ENCODE data around the gene MIEN1. TPM values are rescaled to one million over a fixed set of nuclear protein-coding genes. Genes with fewer than 3 reads are reported as not detected.
"Not testable (repeated sequence)": the region's sequence is repeated elsewhere in the genome, so short reads cannot be mapped to it uniquely, and the experiment has no call there.

Gene MIEN1
- total RNA-seq, 5 donors from 2014 or later (not counting 1 experiment from before 2014, with no cell fraction given), result 30.8 to 36.9 (median 32.1) TPM

- not testable (repeated sequence) for H3K27me3 ChIP-seq (replicated peaks in 1 of 2; ENCODE audit: control insufficient read depth in 2 of 2, extremely low read depth in 1 of 2, insufficient read depth in 2 of 2, low read length in 1 of 2); H3K4me3 Mint-ChIP-seq; H3K9me3 Mint-ChIP-seq; H3K9me3 ChIP-seq; DNase-seq; ATAC-seq (replicated peaks in 1 of 4); H3K4me3 ChIP-seq (ENCODE audit: control insufficient read depth in 1 of 2, extremely low read depth in 1 of 2, low read length in 1 of 2); H3K27me3 Mint-ChIP-seq; H3K27ac ChIP-seq (ENCODE audit: low read length)
- H3K36me3 ChIP-seq (ENCODE audit: control insufficient read depth in 2 of 2, extremely low read depth in 1 of 2, insufficient read depth in 1 of 2, low read length in 1 of 2), result peaks cover 11 to 74% of the 10 kb centered on the region in 2 donors
- CTCF ChIA-PET, result interaction anchor here in 1 of 2 donors (0.6 kb wide), 1 partner anchor 12 kb away, joined by 3 read pairs; no protein-coding TSS in a partner anchor
- WGBS (ENCODE audit: insufficient coverage), result no CpG with 5 or more reads among the region's 3 CpGs
- H3K36me3 Mint-ChIP-seq, result peaks cover 60% of the 10 kb centered on the region
- H3K27ac Mint-ChIP-seq, result peak overlapping the region in 1 of 2 donors; percentile 41
- peaks cover 53 to 79% (median 77%) of the 10 kb centered on the region in 3 donors for H3K4me1 Mint-ChIP-seq
- H3K4me1 ChIP-seq (ENCODE audit: control insufficient read depth in 1 of 2, extremely low read depth in 1 of 2, insufficient read depth in 2 of 2, low read length in 2 of 2), result peaks cover 11 to 73% of the 10 kb centered on the region in 2 experiments
- POLR2A ChIA-PET, result interaction anchor here in 1 of 2 donors (0.6 kb wide), 1 partner anchor 299 kb away, joined by 3 read pairs; the partner anchor contains the start of gene THRA
Observed at GRCh38 chr17:39764171-39764570, 33.8 kb upstream of the MIEN1 start.

DNA sequence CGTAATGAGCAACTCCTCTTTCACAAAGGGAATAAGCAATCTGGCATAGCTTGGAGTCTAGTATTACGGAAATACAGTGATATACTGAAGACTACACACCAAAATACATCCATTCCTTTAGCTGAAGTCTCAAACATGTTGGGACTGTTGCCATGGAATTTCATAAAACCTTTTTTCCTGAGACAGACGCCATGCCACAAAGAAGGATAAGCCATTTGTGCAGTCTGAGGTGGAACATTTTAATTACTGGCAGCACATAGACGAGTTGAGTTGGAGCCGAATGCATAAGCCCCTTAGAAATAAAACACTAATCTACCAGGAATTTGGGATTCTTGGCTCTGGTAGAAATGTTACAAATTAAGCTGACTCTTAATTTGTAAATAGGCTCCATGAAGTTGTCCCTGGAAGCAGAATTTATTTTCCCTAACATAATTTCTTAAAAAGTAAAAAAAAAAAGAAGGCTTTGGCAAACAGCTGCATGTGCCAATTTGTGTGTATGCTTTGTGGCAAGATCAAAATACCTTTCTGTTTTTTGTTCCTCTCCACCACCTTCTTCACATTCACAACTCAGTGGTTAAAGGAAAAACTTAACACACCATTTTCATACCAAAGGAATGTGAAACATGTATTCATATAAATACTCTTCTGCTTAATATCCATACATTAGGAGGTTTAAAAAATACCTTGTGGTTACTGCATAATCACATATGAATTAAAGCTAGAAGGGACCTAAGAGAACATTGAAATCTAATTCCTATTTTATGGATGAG is 32.9 kb upstream of the MIEN1 start:
- H3K4me1 Mint-ChIP-seq, result peaks cover 53 to 79% (median 77%) of the 10 kb centered on the region in 3 donors
- peak overlapping the region; percentile 41 to 79 for H3K27ac Mint-ChIP-seq
- H3K9me3 Mint-ChIP-seq, result no peaks in the 10 kb centered on the region
- no peaks in the 10 kb centered on the region for H3K27me3 Mint-ChIP-seq
- Histone ChIP-seq H3K27me3 (replicated peaks in 1 of 2; ENCODE audit: control insufficient read depth in 2 of 2, extremely low read depth in 1 of 2, insufficient read depth in 2 of 2, low read length in 1 of 2) (no peaks in the 10 kb centered on the region), H3K36me3 (ENCODE audit: control insufficient read depth in 2 of 2, extremely low read depth in 1 of 2, insufficient read depth in 1 of 2, low read length in 1 of 2) (peaks cover 11 to 66% of the 10 kb centered on the region in 2 donors), H3K4me3 (ENCODE audit: control insufficient read depth in 1 of 2, extremely low read depth in 1 of 2, low read length in 1 of 2) (no peak overlapping the region), H3K9me3 (no peaks in the 10 kb centered on the region), H3K27ac (ENCODE audit: low read length) (no peak overlapping the region), H3K4me1 (ENCODE audit: control insufficient read depth in 1 of 2, extremely low read depth in 1 of 2, insufficient read depth in 2 of 2, low read length in 2 of 2) (peaks cover 6 to 74% of the 10 kb centered on the region in 2 experiments)
- H3K4me3 Mint-ChIP-seq, result no peak overlapping the region
- peaks cover 57% of the 10 kb centered on the region for H3K36me3 Mint-ChIP-seq
- DNase-seq (no peak), ATAC-seq (replicated peaks in 1 of 4) (no peak)
- 80% methylated on average over 1 of the region's 5 CpGs for WGBS (ENCODE audit: insufficient coverage)
- POLR2A ChIA-PET, result no interaction called here
- CTCF ChIA-PET, result interaction anchor here in 1 of 2 donors (0.6 kb wide), 1 partner anchor 11 kb away, joined by 3 read pairs; no protein-coding TSS in a partner anchor

GRCh38 chr17:39761861-39762496 is 31.6 kb upstream of the MIEN1 start:
- ChIA-PET CTCF (interaction anchor here in 1 of 2 donors (1.2 kb wide), 1 partner anchor 31 kb away, joined by 3 read pairs; no protein-coding TSS in a partner anchor), POLR2A (no interaction called here)
- Mint-ChIP-seq H3K27me3 (no peaks in the 10 kb centered on the region), H3K36me3 (peaks cover 48% of the 10 kb centered on the region), H3K27ac (peak overlapping the region in 1 of 2 donors; percentile 52), H3K9me3 (no peaks in the 10 kb centered on the region), H3K4me1 (peaks cover 53 to 79% (median 77%) of the 10 kb centered on the region in 3 donors), H3K4me3 (no peak overlapping the region)
- WGBS (ENCODE audit: insufficient coverage), result 93% methylated on average over 6 of the region's 10 CpGs
- no peaks in the 10 kb centered on the region for H3K9me3 ChIP-seq
- ATAC-seq (replicated peaks in 1 of 4) (no peak), DNase-seq (no peak)
- H3K27ac ChIP-seq (ENCODE audit: low read length), result no peak overlapping the region
- peaks cover 14 to 74% of the 10 kb centered on the region in 2 experiments for H3K4me1 ChIP-seq (ENCODE audit: control insufficient read depth in 1 of 2, extremely low read depth in 1 of 2, insufficient read depth in 2 of 2, low read length in 2 of 2)
- peaks cover 11 to 54% of the 10 kb centered on the region in 2 donors for H3K36me3 ChIP-seq (ENCODE audit: control insufficient read depth in 2 of 2, extremely low read depth in 1 of 2, insufficient read depth in 1 of 2, low read length in 1 of 2)
- no peaks in the 10 kb centered on the region for H3K27me3 ChIP-seq (replicated peaks in 1 of 2; ENCODE audit: control insufficient read depth in 2 of 2, extremely low read depth in 1 of 2, insufficient read depth in 2 of 2, low read length in 1 of 2)
- no peak overlapping the region for H3K4me3 ChIP-seq (ENCODE audit: control insufficient read depth in 1 of 2, extremely low read depth in 1 of 2, low read length in 1 of 2)

DNA sequence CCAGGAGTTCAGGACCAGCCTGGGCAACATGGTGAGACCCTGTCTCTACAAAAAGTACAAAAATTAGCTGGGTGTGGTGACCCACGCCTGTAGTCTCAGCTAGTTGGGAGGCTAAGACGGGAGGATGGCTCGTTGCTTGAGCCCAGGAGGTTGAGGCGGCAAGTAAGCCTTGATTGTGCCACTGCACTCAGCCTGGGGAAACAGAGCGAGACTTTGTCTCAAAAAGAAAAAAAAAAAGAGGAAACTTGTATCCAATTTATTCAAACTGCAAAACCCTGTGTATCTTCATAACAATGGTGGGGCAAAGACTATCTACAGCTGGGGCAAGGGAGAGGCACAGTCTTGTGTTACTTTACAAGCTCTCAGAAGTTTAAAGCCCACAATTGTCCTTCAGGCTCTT is 28.9 kb upstream of the MIEN1 start:
- H3K27ac Mint-ChIP-seq, result peak overlapping the region; percentile 98 to 99
- no peak for ATAC-seq (replicated peaks in 1 of 4)
- Histone ChIP-seq H3K36me3 (ENCODE audit: control insufficient read depth in 2 of 2, extremely low read depth in 1 of 2, insufficient read depth in 1 of 2, low read length in 1 of 2) (peaks cover 0 to 27% of the 10 kb centered on the region in 2 donors), H3K4me3 (ENCODE audit: control insufficient read depth in 1 of 2, extremely low read depth in 1 of 2, low read length in 1 of 2) (no peak overlapping the region), H3K27ac (ENCODE audit: low read length) (peak overlapping the region; percentile 98), H3K4me1 (ENCODE audit: control insufficient read depth in 1 of 2, extremely low read depth in 1 of 2, insufficient read depth in 2 of 2, low read length in 2 of 2) (peaks cover 31 to 79% of the 10 kb centered on the region in 2 experiments), H3K9me3 (no peaks in the 10 kb centered on the region), H3K27me3 (replicated peaks in 1 of 2; ENCODE audit: control insufficient read depth in 2 of 2, extremely low read depth in 1 of 2, insufficient read depth in 2 of 2, low read length in 1 of 2) (no peaks in the 10 kb centered on the region)
- peaks cover 50 to 74% (median 73%) of the 10 kb centered on the region in 3 donors for H3K4me1 Mint-ChIP-seq
- no peaks in the 10 kb centered on the region for H3K27me3 Mint-ChIP-seq
- POLR2A ChIA-PET, result no interaction called here
- peak overlapping the region in 1 of 3 donors; percentile 69 for H3K4me3 Mint-ChIP-seq
- DNase-seq, result no peak
- peaks cover 22% of the 10 kb centered on the region for H3K36me3 Mint-ChIP-seq
- CTCF ChIA-PET, result interaction anchor here (0.7 to 1.5 kb wide), 3 partner anchors 10 to 18 kb away, joined by 3 to 5 read pairs (median 3); no protein-coding TSS in a partner anchor
- no peaks in the 10 kb centered on the region for H3K9me3 Mint-ChIP-seq
- WGBS (ENCODE audit: insufficient coverage), result 96% methylated on average over 4 of the region's 5 CpGs

- Mint-ChIP-seq H3K4me3 (peak overlapping the region in 2 of 3 donors; percentile 25 to 69), H3K4me1 (peaks cover 54 to 75% (median 75%) of the 10 kb centered on the region in 3 donors), H3K27me3 (no peaks in the 10 kb centered on the region), H3K36me3 (peaks cover 22% of the 10 kb centered on the region), H3K27ac (peak overlapping the region; percentile 98 to 99), H3K9me3 (no peaks in the 10 kb centered on the region)
- Histone ChIP-seq H3K27ac (ENCODE audit: low read length) (peak overlapping the region; percentile 98), H3K4me3 (ENCODE audit: control insufficient read depth in 1 of 2, extremely low read depth in 1 of 2, low read length in 1 of 2) (no peak overlapping the region), H3K27me3 (replicated peaks in 1 of 2; ENCODE audit: control insufficient read depth in 2 of 2, extremely low read depth in 1 of 2, insufficient read depth in 2 of 2, low read length in 1 of 2) (no peaks in the 10 kb centered on the region), H3K4me1 (ENCODE audit: control insufficient read depth in 1 of 2, extremely low read depth in 1 of 2, insufficient read depth in 2 of 2, low read length in 2 of 2) (peaks cover 31 to 77% of the 10 kb centered on the region in 2 experiments), H3K9me3 (no peaks in the 10 kb centered on the region), H3K36me3 (ENCODE audit: control insufficient read depth in 2 of 2, extremely low read depth in 1 of 2, insufficient read depth in 1 of 2, low read length in 1 of 2) (peaks cover 0 to 17% of the 10 kb centered on the region in 2 donors)
- ATAC-seq (replicated peaks in 1 of 4) (no peak), DNase-seq (peak in 22 of 35 experiments; percentile 12 to 73 (median 32))
- 30% methylated on average over 3 of the region's 12 CpGs for WGBS (ENCODE audit: insufficient coverage)
- CTCF ChIA-PET, result interaction anchor here (0.6 to 1.5 kb wide), 6 partner anchors 11 to 85 kb away, joined by 3 to 5 read pairs (median 3); no protein-coding TSS in a partner anchor
- POLR2A ChIA-PET, result interaction anchor here (0.5 to 1.0 kb wide), 4 partner anchors 61 to 203 kb away, joined by 3 to 6 read pairs (median 4); no protein-coding TSS in a partner anchor
Observed at GRCh38 chr17:39757931-39758873, 27.9 kb upstream of the MIEN1 start.
